ENCODE measurements around the gene ANKRD63.

ANKRD63 gene

DNA sequence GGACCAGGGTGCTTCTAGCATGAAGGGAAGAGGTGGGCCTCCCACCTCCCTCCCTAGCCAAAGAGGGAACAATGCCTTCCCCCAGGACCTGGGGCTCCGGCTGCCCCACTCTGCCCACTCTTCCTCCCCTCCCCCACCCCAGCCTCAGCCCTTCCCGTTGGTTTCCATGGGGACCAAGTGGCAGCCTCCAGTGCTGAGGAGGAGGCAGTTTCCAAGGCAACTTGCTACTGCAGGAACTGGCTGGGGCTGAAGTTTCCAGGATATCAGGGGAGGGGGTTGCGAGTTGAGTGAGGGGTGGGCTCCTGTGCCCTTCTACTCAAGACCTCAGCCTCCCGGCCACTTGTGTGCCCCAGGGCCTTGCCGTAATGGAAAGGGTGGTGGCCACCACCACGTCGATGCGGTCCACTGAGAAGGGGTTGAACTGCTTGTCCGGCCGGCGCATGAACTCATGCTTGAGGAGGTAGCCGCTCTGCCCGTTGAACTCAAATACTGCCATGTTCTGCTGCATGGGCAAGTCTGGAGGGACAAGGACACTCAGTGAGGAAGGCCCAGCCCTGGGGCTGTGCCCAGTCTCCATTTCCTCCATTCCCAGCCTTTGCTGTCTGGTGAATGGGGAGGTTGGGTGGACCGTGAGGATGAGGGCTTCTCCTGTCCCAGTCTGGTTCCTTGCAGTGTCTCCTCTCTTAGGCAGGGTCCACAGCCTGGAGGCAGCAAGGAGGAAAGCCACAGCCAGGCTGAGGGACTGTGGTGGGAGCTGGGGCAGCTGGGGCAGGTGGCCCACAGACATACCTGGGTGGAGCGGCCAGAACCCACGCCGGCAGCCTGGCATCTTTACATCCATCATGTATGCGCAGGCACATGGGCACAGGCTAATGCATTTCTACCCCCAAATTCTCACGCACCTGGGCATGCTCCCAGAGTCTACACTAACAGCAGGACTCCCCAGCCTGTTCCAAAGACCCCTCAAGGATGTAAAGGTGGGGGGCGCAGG, 11.3 kb upstream of the ANKRD63 start:
- no peak for DNase-seq

DNA sequence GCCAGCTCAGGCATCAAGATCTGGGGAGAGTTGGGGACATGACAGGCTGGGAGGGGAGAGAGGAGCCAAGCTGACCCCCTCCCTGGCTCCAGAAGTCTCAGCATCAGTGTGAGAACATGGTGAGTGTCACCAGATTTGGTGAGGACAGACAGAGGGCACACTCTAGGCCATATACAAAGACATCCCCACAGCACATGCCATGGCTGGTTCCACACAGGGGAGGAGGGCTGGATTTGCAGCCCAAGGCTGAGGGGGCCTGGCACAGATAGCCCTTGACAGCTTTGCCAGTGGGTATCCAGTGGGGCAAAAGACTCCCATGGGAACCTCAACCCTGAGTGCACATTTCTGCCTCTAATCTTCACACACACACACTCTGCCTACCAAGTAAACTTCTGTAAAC, 10.1 kb upstream of the ANKRD63 start:
- DNase-seq, result no peak

DNA sequence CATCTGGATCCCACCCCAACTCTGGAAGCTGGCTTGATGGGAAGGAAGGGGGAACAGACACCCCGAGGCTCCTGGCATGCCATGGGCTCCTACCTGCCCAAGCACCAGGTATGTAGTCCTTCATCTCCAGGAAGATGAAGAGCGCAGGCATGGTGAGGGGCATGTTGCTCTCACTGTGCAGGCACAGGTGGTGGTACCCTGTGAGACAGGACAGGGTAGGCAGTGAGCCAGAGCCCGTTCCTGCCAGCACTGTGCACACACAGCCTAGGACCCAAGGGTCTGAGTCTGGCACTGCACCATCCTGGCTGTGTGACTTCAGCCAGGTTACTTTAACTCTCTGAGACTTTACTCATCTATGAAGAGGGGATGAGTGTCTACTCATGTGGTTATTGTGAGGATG, 9.4 kb upstream of the ANKRD63 start:
- DNase-seq, result no peak

DNA sequence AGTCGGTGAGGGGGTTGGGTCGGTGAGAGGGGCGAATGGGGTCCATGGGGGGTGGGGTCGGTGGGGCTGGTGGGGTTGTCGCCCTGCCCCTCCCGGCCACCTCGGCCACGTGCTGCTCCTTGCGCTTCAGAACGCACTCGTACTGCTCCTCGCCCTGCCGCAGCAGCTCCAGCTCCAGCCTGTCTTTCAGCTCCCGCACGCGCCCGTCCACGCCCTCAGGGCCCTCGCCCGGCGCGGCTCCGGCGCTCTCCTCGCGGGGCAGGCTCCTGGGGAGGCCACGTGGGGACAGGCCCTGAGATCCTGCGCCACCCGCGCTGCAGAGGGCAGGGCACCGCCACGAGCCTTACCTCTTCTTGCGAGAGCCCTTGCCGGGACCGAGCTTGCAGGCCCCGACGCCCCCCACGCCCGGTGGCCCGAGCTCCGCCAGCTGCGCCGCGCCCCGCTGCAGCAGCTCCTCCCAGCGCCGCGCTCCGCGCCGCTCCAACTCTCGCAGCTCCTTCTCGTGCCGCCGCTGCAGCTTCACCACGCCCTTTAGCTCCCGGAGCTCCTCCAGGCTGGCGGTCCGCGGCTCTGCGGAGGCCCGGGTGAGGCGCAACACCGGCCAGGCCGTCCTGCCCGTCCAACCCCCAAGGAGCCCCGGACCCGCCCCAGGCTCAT, 8.2 kb upstream of the ANKRD63 start:
- no peak for DNase-seq

DNA sequence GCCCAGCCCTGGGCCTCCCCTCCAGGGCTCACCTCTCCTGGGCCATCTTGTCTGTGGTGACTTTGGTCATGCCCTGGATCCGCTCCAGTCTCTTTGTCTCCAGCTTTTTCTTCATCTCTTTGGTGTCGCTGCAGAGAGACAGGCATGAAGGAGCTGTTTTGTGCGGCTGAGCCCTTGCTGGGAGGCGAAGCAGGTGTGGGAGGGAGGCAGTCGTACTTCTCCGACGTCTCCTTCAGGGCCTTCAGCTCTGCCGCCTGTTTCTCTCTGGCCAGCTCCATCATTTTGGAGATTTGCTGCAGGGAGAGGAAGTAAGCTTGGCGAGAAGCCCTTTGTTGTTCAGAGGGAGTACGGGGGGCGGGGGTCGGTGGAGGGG, 7.7 kb upstream of the ANKRD63 start:
- no peak for DNase-seq

DNA sequence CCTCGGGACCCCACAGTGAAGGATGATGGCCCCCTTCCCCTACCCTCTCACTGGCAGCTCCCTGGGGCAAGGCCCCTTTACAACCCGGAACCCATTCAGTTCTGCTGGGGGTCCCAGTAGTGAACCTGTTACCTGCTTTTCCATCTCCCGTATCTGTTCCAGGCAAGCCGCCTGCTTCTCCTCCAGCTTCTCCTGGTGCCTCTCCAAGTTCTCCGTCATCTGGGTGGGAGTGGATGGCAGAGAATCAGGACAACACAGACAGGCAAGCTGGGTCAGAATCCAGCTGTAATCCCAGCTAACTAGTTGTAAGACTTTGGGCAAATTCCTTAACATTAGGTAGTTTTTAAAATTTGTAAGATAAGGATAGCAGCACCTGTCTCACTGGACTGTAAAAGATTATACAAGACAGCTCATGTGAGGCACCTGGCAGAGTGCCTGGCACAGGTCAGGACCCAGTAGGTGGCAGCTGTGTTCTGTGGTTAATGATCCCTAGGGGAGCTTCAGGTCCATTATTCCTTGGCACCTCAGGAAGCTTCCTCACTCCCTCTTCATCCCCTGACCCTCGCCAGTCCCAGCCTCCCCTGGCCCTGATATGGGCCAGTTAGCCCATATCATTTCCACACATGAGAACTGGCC, 6.4 kb upstream of the ANKRD63 start:
- DNase-seq, result no peak

DNA sequence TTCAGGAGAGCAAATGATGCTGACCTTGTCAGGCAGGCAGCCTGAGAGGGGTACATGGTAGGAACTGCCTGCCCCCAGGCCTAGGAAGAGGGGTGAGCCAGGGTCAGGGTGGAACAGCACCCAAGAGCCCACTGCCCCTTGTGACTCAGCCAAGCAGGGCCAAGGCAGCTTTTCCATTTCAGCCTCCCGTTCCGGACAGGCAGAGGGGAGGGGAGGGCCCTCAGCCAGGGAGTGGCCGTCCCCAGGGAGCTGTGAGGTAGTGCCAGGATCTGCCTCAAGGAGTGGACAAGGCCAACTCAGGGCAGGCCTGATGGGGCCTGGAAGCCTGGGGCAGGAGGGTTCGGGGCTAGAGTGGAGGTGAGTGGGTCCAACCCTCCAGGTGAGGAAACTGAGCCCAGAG, 5.1 kb upstream of the ANKRD63 start:
- DNase-seq, result no peak

DNA sequence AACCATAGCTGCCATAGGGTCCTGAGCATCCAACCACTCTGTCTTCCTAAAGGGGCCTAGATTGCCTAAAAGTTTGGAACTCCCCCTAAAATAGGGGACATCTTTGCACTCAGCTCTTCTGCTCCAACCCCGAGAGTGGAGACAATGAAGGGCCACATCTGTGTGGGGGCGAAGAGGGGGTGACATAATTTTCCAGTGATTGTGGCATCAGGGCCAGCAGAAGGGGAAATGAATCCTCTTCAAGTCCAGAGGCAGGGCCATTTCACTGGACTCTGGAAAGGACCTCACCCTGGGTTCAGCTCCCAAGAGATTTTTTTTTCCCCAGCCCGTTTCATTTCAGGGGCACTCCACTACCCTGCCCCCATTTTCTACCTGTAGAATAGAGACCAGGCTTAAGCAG, 4.6 kb upstream of the ANKRD63 start:
- no peak for DNase-seq

DNA sequence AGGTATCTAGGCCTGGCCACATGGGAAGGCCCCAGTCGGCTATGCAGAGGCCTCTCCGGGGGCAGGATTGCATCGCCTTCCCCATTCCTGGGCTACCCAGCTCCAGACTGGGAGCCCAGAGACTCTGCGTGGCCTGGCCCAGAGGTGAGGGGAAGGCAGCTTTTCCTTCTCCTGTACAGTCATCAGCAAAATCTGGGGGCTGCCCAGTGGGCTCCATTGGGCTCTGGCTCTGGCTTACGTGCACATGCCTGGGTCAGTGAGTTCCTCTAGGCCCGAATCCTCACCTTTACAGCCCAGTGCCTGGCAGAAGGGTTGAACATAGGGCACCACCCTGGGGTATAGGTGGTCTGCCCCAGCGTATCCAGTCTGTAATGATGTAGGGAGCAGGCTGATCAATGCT, 3.9 kb upstream of the ANKRD63 start:
- DNase-seq, result no peak

DNA sequence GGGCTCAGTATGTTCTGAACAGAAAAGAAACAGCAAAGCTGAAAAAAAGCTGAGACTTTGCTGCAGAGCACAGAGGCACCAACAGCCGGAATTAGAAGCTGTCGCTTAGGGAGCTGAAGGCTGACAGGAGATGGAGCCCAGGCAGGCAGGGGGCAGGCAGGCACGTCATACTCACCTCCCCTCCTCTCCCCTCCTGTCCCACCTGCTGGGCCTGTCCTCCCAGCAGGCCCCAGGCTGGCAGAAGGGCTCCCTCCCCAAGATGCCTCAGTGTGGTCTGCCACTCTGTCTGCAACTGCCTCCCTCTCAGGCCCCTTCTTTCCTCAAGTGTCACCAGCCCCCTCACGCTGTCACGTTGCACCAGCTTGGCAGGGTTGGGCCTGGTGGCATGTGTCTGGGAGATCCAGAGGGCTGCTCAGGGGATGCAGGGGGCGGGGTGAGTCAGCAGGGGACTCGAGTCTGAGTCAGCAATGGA, 3.2 kb upstream of the ANKRD63 start:
- DNase-seq, result no peak

DNA sequence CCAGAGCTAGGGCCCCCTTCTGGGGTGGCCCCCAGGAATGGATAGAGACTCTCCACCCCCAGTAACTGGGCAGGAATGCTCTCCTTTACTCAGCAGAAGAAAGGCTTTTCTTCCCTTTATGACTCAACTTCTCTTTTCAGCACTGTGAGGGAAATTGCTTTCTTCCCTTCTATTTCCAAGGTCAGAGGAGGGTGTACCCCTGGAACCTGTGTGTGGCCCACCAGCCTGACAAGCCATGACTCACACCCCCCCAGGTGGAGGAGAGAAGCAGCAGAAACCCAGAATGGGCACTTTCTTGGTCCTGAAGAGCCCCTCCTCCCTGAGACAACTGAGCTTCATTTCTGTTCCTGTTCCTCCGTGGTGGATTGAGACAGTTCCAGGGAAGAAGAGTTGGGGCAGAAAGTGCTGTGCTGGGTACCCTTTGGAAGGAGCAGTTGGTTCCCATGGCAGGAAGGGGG, 2.7 kb upstream of the ANKRD63 start:
- no peak for DNase-seq

DNA sequence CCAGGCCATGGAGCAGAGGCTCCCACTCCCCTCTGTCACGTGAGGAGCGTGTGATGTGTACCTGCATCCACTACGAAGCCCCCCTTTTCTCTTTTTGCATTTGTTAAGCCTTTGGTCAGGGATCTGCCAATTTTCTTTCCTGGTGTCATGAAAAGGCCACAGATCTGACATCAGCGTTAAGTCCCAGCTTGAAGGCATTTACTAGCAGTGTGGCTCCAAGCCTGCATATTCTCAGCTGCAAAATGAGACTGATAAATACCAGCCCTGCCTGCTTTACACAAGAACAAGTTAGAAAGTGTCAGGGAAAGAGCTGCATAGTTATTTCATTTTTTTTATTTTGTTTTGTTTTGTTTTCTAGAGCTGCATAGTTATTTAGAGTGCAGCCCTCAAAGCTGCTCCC, 2.3 kb upstream of the ANKRD63 start:
- DNase-seq, result no peak

DNA sequence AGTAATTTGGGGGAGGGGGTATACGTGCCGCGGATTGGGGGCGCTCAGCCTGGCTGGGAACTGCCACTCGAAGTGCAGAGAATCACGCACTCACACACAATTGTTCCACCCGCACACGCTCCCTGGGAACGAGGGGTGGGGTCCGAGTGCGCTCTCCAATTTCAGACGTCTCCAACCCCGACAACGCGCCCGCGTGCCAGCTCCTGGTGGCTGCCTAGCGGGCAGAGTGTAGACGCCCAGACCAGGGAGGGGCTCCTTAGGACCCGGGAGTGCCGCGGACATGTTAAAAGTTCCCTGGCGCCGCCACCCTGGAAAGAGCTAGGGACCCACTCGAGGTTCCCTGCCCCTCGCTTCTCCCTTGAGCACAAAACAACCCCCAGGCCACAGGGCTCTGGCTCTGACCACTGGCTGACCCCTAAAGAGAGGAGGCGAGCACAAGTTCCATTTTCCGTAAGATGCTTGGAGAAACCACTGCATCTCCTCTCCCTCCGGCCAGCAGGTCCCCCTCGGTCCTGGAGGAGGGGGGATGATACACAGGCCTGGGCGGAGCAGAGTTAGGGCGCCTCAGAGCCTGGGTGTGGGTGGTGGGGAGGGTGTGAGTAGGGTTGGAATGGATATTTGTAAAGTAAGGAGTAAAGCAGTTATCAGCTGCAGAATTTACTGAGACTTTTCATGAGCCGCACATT, 894 bp upstream of the ANKRD63 start:
- no peak for DNase-seq

DNA sequence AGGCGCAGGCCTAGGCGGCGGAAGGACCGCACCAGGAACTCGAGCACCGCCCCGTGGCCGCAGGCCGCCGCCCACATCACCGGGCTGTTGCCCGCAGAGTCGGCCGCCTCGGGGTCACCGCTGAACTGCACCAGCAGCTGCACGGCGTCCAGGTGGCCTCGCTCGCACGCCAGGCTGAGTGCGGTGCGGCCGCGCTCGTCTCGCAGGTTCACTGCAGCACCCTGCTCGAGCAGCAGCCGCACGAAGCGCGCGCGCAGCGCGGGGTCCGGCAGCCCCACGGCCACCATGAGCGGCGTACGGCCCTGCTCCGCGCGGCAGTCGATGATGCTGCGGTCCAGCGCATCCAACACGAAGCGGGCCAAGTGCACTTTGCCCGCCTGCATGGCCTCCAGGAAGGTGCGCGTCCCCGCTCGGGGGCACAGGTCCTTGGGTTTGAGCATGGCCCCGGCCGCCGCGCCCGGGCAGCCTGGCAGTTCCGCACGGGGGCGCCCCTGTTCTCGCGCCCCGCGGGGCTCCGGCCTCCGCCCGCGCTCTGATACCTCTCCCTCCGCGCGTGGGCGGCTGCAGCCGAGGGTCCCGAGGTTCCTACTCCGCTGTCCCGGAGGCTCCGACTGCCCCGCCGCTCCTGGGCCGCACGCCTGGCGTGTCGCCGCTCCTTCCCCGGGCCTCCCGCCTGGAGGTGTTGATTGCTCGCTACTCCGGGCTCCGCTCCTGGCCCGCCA, 556 bp downstream of the ANKRD63 start:
- DNase-seq, result peak; percentile 41

DNA sequence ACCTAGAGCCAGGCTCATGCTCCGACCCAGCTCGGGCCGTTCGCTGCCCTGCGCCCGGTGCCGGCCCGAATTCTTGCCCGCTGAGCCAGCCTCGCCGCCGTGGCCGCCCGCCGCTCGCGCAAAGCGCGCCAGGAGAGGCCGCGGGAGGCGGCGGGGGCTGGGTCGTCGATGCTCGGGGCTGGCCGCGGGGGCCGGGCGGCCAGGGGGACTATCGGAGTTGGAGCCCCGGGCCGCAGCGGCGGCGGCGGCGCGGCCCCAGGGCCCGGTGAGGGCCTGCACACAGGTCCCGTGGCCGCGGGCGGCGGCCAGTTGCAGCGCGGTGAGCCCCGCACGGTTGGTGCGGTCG, 1.1 kb downstream of the ANKRD63 start:
- no peak for DNase-seq

DNA sequence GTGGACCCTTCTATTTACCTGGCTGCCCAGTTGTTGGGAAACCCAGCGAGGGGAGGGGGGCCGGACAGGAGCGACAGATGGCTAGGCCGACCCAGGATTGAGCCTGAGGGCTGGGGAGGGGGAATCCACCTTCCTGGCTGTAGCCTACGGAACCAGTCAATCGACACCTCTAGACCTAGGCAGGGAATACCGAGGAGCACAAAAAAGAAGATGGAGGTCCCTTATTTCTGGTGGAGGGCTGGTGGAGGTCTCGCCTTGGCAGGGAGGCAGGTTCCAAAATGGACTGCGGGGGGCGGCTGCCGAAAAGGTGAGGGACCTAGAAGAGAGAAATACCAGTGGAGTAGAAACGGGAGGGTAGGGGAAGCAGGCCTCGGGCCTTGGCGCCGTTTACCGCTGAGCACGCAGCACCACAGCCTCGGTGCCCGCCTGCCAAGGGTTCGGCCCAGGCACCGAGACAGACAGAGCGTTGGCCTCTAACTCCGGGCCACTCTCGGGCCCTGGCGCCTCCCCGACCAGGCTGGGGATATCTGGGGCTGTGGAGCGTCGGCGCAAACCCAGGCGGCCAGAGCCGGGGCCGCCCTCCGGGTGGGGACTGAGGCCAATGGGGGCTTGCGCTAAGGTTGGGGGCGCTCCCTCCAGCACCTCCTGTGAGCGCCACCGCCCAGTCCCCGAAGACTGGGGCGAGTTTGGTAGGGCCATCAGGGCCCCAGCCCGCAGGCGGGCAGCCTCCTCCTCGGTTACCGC, 1.6 kb downstream of the ANKRD63 start:
- no peak for DNase-seq

DNA sequence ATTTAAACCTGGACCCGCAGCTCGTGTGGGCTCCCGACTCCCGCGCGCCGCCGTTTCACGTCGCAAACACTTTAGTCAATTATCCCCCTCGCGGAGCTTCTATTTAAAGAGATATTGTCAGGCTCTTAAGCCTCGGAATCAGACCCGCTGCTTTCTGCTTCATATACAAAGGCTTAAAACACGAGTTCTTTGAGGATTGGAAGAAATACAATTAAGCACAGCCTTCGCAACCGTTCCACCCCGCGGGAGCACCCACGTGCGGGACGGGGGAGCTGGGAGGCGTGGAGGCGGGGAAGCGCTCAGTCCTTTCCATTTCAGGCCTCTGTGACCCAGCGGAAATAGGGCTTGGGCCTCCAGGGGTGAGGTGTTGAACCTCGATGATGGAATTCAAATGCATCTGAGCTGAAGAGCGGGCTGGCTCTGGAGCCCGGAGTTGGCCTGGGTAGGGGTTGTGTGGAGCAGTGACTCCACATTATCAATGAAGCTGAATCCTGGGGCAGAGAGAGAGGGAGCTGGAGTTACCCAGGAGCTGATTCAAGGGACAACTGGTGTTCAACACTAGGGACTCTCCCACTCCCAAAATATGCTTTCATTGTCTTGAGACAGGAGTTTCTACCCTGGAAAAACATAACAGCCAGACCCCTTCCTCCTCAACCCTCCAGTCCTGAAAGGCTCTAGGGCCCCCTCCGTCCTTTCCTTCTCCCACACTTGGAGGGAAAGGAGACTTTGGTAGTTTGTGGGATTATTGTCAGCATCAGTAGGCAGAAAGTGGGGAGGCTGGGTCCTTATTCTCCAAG, 2.4 kb downstream of the ANKRD63 start:
- no peak for DNase-seq

DNA sequence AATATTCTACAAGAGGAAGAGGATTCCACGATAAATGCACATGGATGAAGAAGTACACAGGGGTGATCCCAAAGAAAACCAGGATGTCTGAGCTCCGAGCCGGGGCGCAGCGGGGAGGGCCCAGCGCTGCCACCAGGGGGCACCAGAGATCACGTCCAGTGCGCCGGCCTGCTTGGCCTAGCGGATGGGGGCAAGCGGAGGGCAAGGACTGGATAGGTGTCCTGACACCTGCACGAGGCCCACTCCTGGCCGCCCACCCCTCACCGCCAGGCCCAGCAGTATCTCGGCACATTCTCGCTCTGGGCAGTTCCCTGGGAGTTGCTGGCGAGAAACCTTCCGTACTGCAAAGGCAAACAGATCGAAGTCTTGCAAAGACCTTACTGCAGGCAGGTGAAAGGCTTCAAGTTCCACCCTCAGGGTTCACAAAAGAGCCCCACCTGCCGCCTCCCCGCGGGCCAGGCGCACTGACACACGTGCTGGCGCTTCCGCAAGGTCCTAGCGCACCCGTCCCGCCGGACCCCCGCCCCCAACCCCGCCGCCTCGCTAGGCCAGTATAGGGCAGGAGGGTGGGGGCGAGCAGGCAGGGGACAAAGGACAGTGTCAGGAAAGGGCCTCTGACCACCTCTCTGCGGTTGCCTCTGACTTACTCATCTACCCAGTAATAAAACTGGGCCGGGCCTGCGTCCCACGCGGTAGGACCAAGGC, 3.3 kb downstream of the ANKRD63 start:
- peak; percentile 47 for DNase-seq

DNA sequence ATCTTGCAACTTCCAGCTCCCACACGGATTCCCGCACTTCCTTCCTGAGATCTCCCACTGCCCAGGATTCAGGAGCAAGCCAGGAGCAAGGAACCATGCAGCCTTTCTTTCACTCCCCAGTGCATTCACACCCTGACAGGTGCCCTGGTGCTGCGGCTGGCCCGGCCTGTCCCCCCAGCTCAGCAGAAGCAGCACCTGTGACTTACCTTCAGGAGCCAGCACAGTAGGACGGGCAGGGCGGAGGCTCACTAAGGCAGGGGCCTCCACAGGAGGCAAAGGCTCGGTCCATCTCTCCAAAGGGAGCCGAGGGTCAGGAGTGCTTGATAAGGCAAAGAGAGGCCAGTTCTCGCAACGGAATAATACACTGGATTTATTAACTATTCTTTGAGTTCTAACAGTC, 4.8 kb downstream of the ANKRD63 start:
- DNase-seq, result no peak

DNA sequence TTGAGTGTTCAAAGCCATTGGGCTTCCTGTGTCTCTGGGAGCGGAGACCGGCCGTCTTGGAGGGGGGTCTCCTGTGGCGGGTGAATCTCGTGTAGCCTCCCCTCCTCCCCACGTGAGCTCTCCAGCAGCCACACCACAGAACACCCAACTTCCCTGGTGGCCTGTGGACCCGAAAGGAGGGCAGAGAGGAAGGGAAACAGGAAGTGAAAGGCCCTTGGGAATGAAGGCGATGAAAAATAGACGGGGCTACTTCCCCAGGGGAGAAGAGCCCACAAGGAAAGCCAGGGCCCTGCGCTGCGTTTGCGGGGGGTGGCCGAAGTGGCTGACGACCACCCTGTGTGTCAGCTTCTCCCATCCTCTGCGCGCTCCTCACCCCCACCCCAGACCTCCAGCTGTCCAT, 5.4 kb downstream of the ANKRD63 start:
- no peak for DNase-seq
